Measurements from ENCODE around the gene PLEKHA7.
A peak's percentile ranks its signal among the peaks of the same experiment; 100 is the strongest.
"Not testable (repeated sequence)": the region's sequence is repeated elsewhere in the genome, so short reads cannot be mapped to it uniquely, and the experiment has no call there.

The PLEKHA7 gene

DNA sequence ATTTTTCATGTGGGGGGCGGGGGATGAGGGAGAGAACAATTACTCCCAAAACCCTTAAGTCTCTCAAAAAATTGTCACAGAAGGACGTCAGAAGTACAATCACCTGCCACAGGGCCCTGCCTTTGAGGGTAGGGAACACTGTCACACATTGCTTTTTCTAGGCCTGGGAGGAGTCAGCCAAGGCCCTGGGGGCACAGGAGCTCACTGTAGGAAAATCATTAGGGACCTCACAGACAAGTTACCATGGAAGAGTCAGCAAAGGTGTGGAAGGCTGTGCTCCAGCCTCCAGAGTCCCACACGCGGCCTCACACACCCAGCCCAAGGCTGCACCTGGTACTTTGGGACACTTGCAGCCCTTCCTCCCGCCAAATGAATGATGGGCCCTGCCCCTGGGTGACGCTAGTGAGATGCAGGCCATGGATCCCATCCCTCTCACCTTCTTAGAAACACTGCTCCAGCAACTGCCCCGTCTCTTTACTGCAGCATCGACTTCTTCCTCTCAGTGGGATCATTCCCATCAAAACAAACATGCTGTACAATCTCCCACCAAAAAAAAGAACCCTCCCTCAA is 3.3 kb downstream of the PLEKHA7 start:
- DNase-seq (ENCODE audit: low spot score): no peak

- no peak for DNase-seq (ENCODE audit: low spot score)
Measured at GRCh38 chr11:17008099-17008498, 6.1 kb downstream of the PLEKHA7 start.

- no peak for DNase-seq (ENCODE audit: low spot score)
Measured at GRCh38 chr11:17005646-17006045, 8.6 kb downstream of the PLEKHA7 start.

DNA sequence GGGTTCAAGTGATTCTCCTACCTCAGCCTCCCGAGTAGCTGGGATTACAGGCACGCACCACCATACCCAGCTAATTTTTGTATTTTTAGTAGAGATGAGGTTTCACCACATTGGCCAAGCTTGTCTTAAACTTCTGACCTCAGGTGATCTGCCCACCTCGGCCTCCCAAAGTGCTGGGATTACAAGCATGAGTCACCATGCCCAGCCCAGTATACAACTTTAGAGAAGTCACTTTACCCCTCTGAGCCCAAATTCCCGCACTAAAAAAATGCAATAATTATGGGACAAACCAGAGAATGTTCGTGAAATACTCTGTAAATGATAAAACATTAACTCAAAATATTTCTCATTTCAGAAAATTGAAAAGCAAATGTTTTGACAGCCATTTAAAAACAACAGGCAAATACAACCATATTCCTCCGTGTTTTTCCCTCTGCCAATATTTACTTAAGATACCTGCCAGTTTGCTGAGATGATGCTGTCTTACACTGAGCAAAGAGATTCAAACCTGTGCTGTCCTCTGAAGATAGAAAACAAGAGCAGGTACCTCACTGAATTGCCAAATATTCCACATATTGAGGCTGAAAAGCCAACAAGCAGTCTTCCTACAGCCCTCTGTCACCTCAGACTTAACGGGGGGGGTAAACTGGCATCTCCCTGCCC is 9.6 kb downstream of the PLEKHA7 start:
- DNase-seq (ENCODE audit: low spot score): no peak

DNA sequence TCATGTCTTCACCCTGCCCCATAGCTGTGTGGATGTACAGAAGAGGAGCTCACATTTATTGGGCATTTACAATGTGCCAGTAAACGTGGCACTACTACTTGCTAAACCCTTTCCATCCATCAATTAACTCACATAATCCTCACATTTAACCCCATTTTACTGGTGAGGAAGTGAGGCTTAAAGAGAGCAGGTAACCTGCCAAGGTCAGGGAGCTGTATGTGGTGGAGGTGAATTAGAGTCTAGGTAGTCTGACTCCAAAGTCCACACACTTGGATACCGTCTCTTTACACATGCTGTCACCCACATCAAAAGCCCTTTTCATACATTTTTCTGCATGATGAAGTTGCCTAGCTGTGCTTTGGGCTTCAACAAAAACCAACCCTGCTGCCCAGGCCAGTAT is 10.8 kb downstream of the PLEKHA7 start:
- no peak for DNase-seq (ENCODE audit: low spot score)

DNA sequence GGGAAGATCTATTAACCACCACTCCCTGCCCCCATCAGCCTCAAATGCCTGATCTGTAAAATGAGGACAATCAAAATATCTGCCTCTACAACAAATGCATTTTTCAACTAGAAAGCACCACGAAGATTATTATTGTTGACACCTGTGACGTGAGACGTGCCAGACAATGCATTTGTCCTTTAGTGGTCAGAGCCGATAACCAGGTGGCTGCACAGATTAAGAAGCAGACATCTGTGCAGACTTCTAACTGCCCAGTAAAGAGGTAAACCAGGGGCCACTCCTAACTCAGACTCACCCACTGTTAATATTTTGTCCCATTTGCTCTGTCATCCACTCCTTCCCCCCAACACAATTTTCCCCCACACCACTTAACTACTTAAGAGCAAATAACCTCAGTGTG is 11.7 kb downstream of the PLEKHA7 start:
- DNase-seq (ENCODE audit: low spot score): no peak

DNA sequence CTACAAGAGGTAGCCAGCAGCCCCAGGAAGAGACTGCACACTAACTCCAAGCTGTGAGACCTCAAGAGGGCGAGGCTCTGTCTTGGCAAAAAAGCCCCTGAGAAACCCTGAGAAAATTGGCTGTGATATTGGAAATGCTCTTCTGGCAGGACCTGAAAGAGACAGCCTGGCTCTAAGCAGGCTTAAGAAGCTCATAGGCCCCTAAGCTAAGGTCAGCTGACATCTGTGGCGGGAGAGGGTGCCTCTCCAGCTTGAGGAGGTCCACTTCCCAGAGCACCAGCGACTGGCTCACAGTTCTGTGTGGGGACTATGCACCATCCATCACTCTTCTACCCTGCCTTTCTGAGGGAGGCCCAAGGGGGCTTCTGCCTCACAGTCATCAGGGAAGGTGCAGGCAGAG is 12.4 kb downstream of the PLEKHA7 start:
- no peak for DNase-seq (ENCODE audit: low spot score)

- DNase-seq (ENCODE audit: low spot score): no peak
Measured at GRCh38 chr11:17000987-17001386, 13.2 kb downstream of the PLEKHA7 start.

GRCh38 chr11:17000253-17000652 is 14.0 kb downstream of the PLEKHA7 start:
- DNase-seq (ENCODE audit: low spot score): not testable (repeated sequence)

GRCh38 chr11:16999116-16999515 is 15.1 kb downstream of the PLEKHA7 start:
- no peak for DNase-seq (ENCODE audit: low spot score)

GRCh38 chr11:16997624-16998023 is 16.6 kb downstream of the PLEKHA7 start:
- no peak for DNase-seq (ENCODE audit: low spot score)

DNA sequence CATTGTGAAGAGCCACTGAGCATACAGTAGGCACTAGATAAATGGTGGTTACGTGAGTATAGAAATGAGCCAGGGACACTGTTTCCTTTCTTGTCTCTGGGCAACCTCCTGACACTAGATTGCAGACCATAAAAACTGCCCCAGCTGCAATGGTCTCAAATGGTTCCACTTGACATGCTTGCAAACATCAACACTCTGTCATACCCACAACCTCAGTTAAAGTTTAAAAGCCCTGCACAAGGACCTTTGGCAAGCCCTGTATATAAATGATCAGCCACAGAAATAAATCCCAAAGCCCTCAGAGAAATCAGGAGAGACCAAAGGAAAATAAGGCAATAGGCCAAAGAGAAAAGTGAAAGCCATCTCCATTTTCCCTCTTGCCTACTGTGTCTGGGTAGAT is 20.7 kb downstream of the PLEKHA7 start:
- no peak for DNase-seq (ENCODE audit: low spot score)

DNA sequence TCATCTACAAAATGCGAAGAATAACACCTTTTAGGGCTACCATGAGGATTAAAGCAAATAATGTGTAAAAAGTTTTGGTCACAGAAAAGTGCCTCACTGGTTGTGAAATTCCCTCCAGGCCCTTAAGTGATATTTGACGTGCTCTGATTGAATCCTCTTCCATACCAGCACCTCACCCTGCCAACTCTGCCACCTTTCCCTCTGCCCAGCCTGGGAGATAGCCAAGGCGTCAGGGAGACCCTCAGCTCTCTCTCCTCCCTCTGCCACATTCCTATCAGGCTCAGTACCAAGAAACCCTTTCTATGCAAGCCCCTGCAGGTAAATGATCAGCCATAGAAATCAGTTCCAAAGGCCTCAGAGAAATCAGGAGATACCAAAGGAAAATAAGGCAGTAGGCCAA is 21.4 kb downstream of the PLEKHA7 start:
- DNase-seq (ENCODE audit: low spot score): no peak

- no peak for DNase-seq (ENCODE audit: low spot score)
Measured at GRCh38 chr11:16989554-16989953, 24.7 kb downstream of the PLEKHA7 start.

GRCh38 chr11:16987205-16987568 is 27.0 kb downstream of the PLEKHA7 start:
- DNase-seq (ENCODE audit: low spot score): no peak

GRCh38 chr11:16986434-16987204 is 27.6 kb downstream of the PLEKHA7 start:
- DNase-seq (ENCODE audit: low spot score): peak; percentile 59

DNA sequence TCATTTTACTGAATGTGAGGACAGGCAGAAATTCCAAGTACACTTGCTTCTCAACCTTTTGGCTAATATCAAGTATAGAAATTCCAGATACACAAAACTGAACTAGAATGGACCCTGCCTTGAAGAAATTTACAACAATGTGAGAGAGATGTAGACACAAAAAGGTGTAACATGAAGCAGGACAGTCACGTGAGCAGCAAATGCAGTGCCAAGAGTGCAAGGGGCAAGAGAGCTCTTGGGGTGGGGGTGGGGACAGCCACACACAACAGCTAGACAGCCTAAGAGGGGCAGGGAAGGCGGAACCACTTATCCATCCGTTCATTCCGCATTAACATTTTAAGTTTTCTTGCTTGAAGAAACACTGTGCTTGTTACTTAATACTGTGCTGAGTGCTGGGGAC is 28.9 kb downstream of the PLEKHA7 start:
- no peak for DNase-seq (ENCODE audit: low spot score)

DNA sequence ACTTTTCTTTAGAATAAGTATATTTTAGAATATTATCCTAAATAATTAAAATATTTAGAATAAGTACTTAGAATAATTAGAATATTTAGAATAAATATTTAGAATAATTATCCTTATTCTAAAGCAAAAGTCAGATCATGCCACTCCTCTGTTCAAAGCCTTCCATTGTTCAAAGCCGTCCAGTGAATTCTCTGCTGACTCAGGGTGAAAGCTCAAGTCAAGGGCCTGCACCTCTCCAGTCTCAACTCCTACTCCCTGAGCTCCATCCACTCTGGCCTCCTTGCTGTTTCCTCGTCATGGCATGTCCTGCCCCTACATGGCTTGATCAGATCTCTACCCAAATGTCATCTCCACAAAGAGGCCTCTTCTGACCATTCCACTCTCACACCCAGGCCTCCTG is 30.0 kb downstream of the PLEKHA7 start:
- DNase-seq (ENCODE audit: low spot score): no peak

GRCh38 chr11:16982809-16983208 is 31.4 kb downstream of the PLEKHA7 start:
- no peak for DNase-seq (ENCODE audit: low spot score)

- no peak for DNase-seq (ENCODE audit: low spot score)
Measured at GRCh38 chr11:16982256-16982671, 31.9 kb downstream of the PLEKHA7 start.

GRCh38 chr11:16981651-16982194 is 32.5 kb downstream of the PLEKHA7 start:
- no peak for DNase-seq (ENCODE audit: low spot score)

- DNase-seq (ENCODE audit: low spot score): no peak
Measured at GRCh38 chr11:16979703-16980622, 34.3 kb downstream of the PLEKHA7 start.
